ENCODE data around the gene CLASRP. TPM values are rescaled to one million over a fixed set of nuclear protein-coding genes. Genes with fewer than 3 reads are reported as not detected.
"Not testable (repeated sequence)": the region's sequence is repeated elsewhere in the genome, so short reads cannot be mapped to it uniquely, and the experiment has no call there.

The CLASRP gene
- total RNA-seq, 1 donor, result 17.0 TPM

GRCh38 chr19:45117167-45117594, 78.3 kb downstream of the CLASRP start:
- Histone ChIP-seq H3K4me2 (ENCODE audit: insufficient read depth, low read length) (no peak overlapping the region), H3K27ac (ENCODE audit: low read depth, low read length) (no peak overlapping the region), H3K4me1 (ENCODE audit: insufficient read depth, low read length) (peaks cover 8% of the 10 kb centered on the region), H3K79me2 (ENCODE audit: insufficient read depth, low read length) (peaks cover 94% of the 10 kb centered on the region), H3K9me3 (ENCODE audit: low read depth, low read length) (no peaks in the 10 kb centered on the region), H4K20me1 (ENCODE audit: insufficient read depth, low read length) (peaks cover 79% of the 10 kb centered on the region), H3K4me3 (ENCODE audit: insufficient read depth, low read length) (no peak overlapping the region), H3K36me3 (ENCODE audit: insufficient read depth, low read length) (no peaks in the 10 kb centered on the region), H2AFZ (ENCODE audit: low read length) (no peak overlapping the region), H3K27me3 (ENCODE audit: insufficient read depth, low read length) (no peaks in the 10 kb centered on the region)
- TF ChIP-seq, protein P1, sequence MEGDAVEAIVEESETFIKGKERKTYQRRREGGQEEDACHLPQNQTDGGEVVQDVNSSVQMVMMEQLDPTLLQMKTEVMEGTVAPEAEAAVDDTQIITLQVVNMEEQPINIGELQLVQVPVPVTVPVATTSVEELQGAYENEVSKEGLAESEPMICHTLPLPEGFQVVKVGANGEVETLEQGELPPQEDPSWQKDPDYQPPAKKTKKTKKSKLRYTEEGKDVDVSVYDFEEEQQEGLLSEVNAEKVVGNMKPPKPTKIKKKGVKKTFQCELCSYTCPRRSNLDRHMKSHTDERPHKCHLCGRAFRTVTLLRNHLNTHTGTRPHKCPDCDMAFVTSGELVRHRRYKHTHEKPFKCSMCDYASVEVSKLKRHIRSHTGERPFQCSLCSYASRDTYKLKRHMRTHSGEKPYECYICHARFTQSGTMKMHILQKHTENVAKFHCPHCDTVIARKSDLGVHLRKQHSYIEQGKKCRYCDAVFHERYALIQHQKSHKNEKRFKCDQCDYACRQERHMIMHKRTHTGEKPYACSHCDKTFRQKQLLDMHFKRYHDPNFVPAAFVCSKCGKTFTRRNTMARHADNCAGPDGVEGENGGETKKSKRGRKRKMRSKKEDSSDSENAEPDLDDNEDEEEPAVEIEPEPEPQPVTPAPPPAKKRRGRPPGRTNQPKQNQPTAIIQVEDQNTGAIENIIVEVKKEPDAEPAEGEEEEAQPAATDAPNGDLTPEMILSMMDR (IDR thresholded peaks at IDR 0.05; ENCODE audit: extremely low read depth, low read depth, low read length), result no peak
- DNase-seq (ENCODE audit: insufficient read length, low spot score, missing footprints), result no peak

- no peaks in the 10 kb centered on the region for H3K9me3 ChIP-seq (ENCODE audit: low read depth, low read length)
- H3K4me2 ChIP-seq (ENCODE audit: insufficient read depth, low read length), result no peak overlapping the region
- peaks cover 94% of the 10 kb centered on the region for H3K79me2 ChIP-seq (ENCODE audit: insufficient read depth, low read length)
- no peak overlapping the region for H3K27ac ChIP-seq (ENCODE audit: low read depth, low read length)
- no peaks in the 10 kb centered on the region for H3K36me3 ChIP-seq (ENCODE audit: insufficient read depth, low read length)
- no peaks in the 10 kb centered on the region for H3K27me3 ChIP-seq (ENCODE audit: insufficient read depth, low read length)
- H3K4me1 ChIP-seq (ENCODE audit: insufficient read depth, low read length), result peaks cover 8% of the 10 kb centered on the region
- H2AFZ ChIP-seq (ENCODE audit: low read length), result no peak overlapping the region
- TF ChIP-seq, protein P1 (IDR thresholded peaks at IDR 0.05; ENCODE audit: extremely low read depth, low read depth, low read length), result no peak
- H3K4me3 ChIP-seq (ENCODE audit: insufficient read depth, low read length), result no peak overlapping the region
- no peak for DNase-seq (ENCODE audit: insufficient read length, low spot score, missing footprints)
- peaks cover 82% of the 10 kb centered on the region for H4K20me1 ChIP-seq (ENCODE audit: insufficient read depth, low read length)
Measured at GRCh38 chr19:45117671-45118070, 78.8 kb downstream of the CLASRP start.

DNA sequence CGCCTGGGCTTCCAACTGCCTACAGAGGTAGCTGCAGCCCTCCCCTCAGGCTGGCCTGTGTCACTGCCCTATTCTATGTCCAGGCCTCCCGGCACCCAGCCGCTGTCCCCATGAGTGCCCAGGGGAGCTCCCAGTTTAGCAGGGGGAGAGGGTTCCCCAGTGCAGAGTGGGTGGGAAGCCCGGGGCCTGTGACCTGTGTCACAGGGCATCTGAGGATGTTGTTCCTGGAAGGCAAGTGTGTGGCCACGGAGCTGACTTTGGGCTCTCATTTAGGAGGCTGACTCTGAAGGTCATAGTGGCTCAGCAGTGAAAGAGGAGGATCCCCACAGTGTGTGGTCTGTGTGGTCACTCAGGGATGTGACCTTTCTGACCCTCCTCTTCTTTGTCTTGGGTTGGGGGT, 79.3 kb downstream of the CLASRP start:
- H3K9me3 ChIP-seq (ENCODE audit: low read depth, low read length), result no peaks in the 10 kb centered on the region
- H4K20me1 ChIP-seq (ENCODE audit: insufficient read depth, low read length), result peaks cover 79% of the 10 kb centered on the region
- peaks cover 8% of the 10 kb centered on the region for H3K4me1 ChIP-seq (ENCODE audit: insufficient read depth, low read length)
- no peaks in the 10 kb centered on the region for H3K36me3 ChIP-seq (ENCODE audit: insufficient read depth, low read length)
- H3K27me3 ChIP-seq (ENCODE audit: insufficient read depth, low read length), result no peaks in the 10 kb centered on the region
- no peak overlapping the region for H3K4me2 ChIP-seq (ENCODE audit: insufficient read depth, low read length)
- H3K79me2 ChIP-seq (ENCODE audit: insufficient read depth, low read length), result peaks cover 93% of the 10 kb centered on the region
- H2AFZ ChIP-seq (ENCODE audit: low read length), result no peak overlapping the region
- H3K4me3 ChIP-seq (ENCODE audit: insufficient read depth, low read length), result no peak overlapping the region
- TF ChIP-seq, protein P1 (IDR thresholded peaks at IDR 0.05; ENCODE audit: extremely low read depth, low read depth, low read length), result no peak
- H3K27ac ChIP-seq (ENCODE audit: low read depth, low read length), result no peak overlapping the region
- no peak for DNase-seq (ENCODE audit: insufficient read length, low spot score, missing footprints)

DNA sequence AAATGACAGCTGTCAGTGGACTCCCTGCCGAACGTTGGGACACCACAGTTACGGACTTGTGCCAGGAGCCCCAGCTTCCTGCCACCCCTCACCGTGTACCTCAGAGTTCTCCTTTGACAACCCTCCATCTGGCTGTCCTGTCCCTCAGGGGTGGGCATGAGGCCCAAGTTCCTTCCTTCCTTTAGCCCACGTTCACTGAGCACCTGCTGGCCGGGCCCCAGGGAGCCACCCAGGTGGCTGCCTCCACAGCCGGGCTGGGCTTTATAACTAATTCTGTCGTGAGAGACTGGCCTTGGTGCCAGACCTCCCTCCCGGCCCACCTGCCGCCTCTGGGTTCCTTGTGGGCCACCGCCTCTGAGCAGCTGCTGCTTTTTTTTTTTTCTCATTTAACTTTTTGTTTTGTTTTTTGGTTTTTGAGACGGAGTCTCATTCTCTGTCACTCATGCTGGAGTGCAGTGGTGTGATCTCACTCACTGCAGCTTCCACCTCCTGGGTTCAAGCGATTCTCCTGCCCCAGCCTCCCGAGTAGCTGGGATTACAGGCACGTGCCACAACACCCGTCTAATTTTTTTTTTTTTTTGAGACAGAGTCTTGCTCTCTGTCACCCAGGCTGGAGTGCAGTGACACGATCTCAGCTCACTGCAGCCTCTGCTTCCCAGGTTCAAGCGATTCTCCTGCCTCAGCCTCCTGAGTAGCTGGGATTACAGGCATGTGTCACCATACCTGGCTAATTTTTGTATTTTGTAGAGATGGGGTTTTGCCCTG, 79.9 kb downstream of the CLASRP start:
- H3K4me2 ChIP-seq (ENCODE audit: insufficient read depth, low read length); H3K9me3 ChIP-seq (ENCODE audit: low read depth, low read length); H3K36me3 ChIP-seq (ENCODE audit: insufficient read depth, low read length); H3K27ac ChIP-seq (ENCODE audit: low read depth, low read length); DNase-seq (ENCODE audit: insufficient read length, low spot score, missing footprints); H3K4me1 ChIP-seq (ENCODE audit: insufficient read depth, low read length); H2AFZ ChIP-seq (ENCODE audit: low read length); H3K27me3 ChIP-seq (ENCODE audit: insufficient read depth, low read length); H3K4me3 ChIP-seq (ENCODE audit: insufficient read depth, low read length): not testable (repeated sequence)
- H4K20me1 ChIP-seq (ENCODE audit: insufficient read depth, low read length), result peaks cover 79% of the 10 kb centered on the region
- peaks cover 93% of the 10 kb centered on the region for H3K79me2 ChIP-seq (ENCODE audit: insufficient read depth, low read length)

Data from osteoblast (primary cell).